Measurements from ENCODE around the gene CCDC73. TPM values are rescaled to one million over a fixed set of nuclear protein-coding genes. Genes with fewer than 3 reads are reported as not detected.

CCDC73 gene
- polyA plus RNA-seq, 1 donor (not counting 4 experiments of a cell fraction or from before 2014, with no cell fraction given) = not detected

- H3K4me2 ChIP-seq (ENCODE audit: control insufficient read depth, extremely low read depth, insufficient read depth, low read depth, low read length) = no peak overlapping the region
- no peaks in the 10 kb centered on the region for H3K4me1 ChIP-seq (ENCODE audit: control insufficient read depth, extremely low read depth, insufficient read depth, low read length)
- no peak overlapping the region for H2AFZ ChIP-seq (ENCODE audit: control insufficient read depth, low read length)
- TF ChIP-seq EZH2 (IDR thresholded peaks at IDR 0.05; ENCODE audit: low read length) = no peak
- no peak for TF ChIP-seq CTCF (optimal IDR thresholded peaks at IDR 0.05 in 1 of 3, IDR thresholded peaks at IDR 0.05 in 1 of 3, conservative IDR thresholded peaks at IDR 0.05 in 1 of 3; ENCODE audit: extremely low read depth in 1 of 3, insufficient read depth in 2 of 3, low read length in 3 of 3)
- no peak overlapping the region for H3K9ac ChIP-seq (ENCODE audit: control insufficient read depth, extremely low read depth, insufficient read depth, low read length)
- FAIRE-seq (no peak), DNase-seq (ENCODE audit: low read depth, low spot score) (no peak)
- H3K79me2 ChIP-seq (ENCODE audit: control insufficient read depth, insufficient read depth, low read length) = no peaks in the 10 kb centered on the region
- H3K9me1 ChIP-seq (ENCODE audit: control insufficient read depth, extremely low read depth, insufficient read depth, low read length) = no peaks in the 10 kb centered on the region
- H3K27me3 ChIP-seq (ENCODE audit: control insufficient read depth, extremely low read depth, insufficient read depth, low read length) = no peaks in the 10 kb centered on the region
- no peaks in the 10 kb centered on the region for H3K36me3 ChIP-seq (ENCODE audit: control insufficient read depth in 2 of 2, extremely low read depth in 1 of 2, insufficient read depth in 2 of 2, low read length in 2 of 2)
- dilution Hi-C loops (cut with MboI; ENCODE audit: extremely low pct_ligation_motif_present, low sequenced_read_pairs) = no loop called here
- H4K20me1 ChIP-seq (ENCODE audit: control insufficient read depth, extremely low read depth, insufficient read depth, low read length) = no peaks in the 10 kb centered on the region
- no peaks in the 10 kb centered on the region for H3K9me3 ChIP-seq (ENCODE audit: control insufficient read depth, low read depth, low read length)
- no peak overlapping the region for H3K4me3 ChIP-seq (ENCODE audit: control insufficient read depth in 2 of 3, extremely low read depth in 1 of 3, insufficient read depth in 2 of 3, low read depth in 1 of 3, low read length in 3 of 3)
- H3K27ac ChIP-seq (ENCODE audit: control insufficient read depth, insufficient read depth, low read length) = no peak overlapping the region
Measured at GRCh38 chr11:32555091-32555490, 239.4 kb downstream of the CCDC73 start.

Other genes starting within 250 kb of the CCDC73 start
- gene EIF3M, start 210.8 kb downstream of the CCDC73 start, polyA plus RNA-seq = 297 to 593 TPM (median 531 TPM) in 3 replicates
- gene PRRG4, start 35.3 kb upstream of the CCDC73 start, polyA plus RNA-seq = 6.9 to 12.4 TPM (median 10.0 TPM) in 3 replicates
- 8.5 to 14.7 TPM (median 9.7 TPM) in 3 replicates for gene QSER1, start 98.1 kb upstream of the CCDC73 start, polyA plus RNA-seq
- gene DEPDC7, start 221.2 kb upstream of the CCDC73 start, polyA plus RNA-seq = 15.5 to 29.8 TPM (median 19.3 TPM) in 3 replicates
- 22.8 to 27.6 TPM (median 25.1 TPM) in 3 replicates for gene TCP11L1, start 244.9 kb upstream of the CCDC73 start, polyA plus RNA-seq